NK-92 (cell line): ENCODE results near the gene PNCK.
"Not testable (repeated sequence)": the region's sequence is repeated elsewhere in the genome, so short reads cannot be mapped to it uniquely, and the experiment has no call there.

ENCODE experiments used
- DNase-seq: peaks from one replicate; lab custom pipeline; 2025; ENCODE audit not compliant: unreplicated experiment; lab: John Stamatoyannopoulos, UW

PNCK gene

GRCh38 chrX:153699210-153699783 lies 25.7 kb upstream of the PNCK start:
- not testable (repeated sequence) for DNase-seq

DNA sequence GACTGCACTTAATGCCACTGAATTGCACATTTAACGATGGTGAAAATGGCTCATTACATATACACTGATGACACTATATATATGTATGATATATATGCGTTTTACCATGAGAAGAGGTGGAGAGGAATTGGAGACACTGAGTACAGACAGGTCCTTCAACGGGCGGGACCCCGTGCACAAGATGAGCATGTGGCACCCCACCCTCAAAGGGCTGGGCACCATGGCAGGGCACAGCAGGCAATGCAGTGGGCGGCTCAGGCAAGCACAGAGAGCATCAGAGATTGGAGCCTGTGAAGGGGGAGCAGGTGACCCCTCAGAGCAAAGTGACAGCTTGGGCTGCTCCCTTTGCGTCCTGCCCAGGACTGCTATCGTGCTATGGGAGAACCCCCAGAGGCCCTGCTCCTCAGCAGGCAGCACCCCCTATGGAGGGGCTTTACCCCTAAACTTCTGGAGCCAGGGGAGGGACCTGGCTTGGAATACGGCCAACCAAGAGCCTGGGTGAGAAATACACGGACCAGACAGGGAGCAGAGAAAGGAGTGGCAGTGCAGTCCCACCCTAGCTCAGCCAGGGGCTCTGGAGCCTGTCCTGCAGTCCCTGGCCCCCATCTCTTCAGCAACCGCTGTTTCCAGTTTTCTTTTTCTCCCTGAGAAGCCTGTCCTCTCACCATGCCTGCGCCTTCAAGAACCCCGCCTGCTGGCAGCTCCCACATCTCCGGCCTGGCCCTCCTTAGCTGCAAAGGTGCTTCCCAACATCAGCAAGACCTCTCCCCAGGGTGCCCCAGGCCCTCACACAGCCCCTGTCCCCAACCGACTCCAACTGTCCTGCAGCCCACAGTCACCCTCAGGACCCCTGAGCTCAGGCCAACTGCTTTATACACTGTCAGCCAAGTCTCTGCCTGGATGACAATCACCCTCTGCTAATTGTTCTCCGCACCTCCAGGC lies 24.6 kb upstream of the PNCK start:
- no peak for DNase-seq

DNA sequence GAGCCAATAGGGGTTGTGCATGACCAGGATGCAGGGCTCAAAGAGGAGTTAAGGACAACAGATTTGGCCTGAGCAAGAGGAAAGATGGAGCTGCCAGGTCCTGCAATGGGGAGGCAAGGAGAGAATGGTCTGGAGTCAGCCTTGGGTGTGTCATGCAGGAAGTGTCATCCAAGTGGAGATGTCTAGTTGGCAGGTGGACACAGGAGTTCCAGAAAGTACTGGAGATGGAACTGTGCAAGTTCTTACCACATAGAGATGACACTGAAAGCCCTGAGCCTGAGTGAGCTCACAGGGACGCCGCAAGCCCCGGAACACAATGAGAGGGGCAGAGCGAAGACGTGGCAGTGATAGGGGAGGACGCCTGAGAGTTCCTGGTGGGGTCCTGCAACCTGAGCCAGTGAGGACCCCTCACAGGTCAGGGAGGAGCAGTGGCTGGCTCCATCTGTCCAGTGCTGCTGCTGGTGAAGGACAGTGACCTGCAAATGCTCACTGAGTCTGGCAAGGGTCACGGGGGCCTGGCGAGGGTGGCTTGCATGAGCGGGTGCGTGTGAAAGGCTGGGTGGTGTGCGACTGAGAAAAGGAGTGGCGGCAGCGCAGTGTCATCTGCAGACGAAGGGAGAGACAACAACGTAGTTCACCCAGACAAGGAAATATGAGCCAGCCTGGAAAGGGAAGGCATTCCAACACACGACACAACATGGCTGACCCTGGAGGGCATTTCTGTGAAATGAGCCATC lies 23.5 kb upstream of the PNCK start:
- DNase-seq: not testable (repeated sequence)

GRCh38 chrX:153696538-153696937 lies 22.9 kb upstream of the PNCK start:
- not testable (repeated sequence) for DNase-seq

- no peak for DNase-seq
Measured at GRCh38 chrX:153696100-153696499, 22.5 kb upstream of the PNCK start.

GRCh38 chrX:153694687-153695270 lies 21.2 kb upstream of the PNCK start:
- DNase-seq: no peak

DNA sequence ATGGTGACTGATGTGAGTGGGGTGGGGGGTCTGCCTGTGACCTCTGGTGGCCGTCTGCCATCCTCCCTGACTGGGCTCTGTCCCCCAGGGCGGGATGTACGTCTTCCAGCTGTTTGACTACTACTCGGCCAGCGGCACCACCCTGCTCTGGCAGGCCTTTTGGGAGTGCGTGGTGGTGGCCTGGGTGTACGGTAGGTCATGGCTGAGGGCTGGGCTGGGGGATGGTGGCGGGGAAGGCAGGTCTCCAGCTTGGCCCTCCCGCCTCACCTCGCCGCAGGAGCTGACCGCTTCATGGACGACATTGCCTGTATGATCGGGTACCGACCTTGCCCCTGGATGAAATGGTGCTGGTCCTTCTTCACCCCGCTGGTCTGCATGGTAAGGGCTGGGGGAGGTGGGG lies 20.6 kb upstream of the PNCK start:
- not testable (repeated sequence) for DNase-seq

DNA sequence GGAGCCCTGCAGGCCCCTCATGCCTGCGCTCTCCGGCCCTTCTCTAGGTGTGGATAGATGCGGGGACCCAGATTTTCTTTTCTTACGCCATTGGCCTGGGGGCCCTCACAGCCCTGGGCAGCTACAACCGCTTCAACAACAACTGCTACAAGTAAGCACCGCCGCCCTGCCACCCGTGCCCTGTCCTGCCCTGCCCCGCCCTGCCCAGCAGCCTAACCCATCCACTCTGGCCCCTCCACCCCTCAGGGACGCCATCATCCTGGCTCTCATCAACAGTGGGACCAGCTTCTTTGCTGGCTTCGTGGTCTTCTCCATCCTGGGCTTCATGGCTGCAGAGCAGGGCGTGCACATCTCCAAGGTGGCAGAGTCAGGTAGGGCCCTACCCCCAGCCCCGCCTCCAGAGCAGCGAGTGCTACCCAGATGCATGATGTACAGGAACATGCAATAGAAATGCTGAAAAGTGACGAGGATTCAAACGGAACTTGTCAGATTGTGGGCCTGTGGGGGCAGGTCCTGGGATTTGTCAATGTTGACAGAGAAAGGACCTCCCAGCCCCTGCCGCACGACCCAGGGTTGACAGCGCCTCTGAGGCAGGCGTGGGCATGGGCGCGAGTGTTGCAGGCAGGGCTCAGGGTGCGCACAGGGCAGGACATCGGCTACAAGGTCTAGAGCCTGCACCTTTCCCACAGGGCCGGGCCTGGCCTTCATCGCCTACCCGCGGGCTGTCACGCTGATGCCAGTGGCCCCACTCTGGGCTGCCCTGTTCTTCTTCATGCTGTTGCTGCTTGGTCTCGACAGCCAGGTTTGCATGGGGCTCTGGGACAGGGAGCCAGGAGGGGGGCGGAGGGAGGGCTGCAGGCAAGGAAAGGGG lies 19.8 kb upstream of the PNCK start:
- DNase-seq: no peak

DNA sequence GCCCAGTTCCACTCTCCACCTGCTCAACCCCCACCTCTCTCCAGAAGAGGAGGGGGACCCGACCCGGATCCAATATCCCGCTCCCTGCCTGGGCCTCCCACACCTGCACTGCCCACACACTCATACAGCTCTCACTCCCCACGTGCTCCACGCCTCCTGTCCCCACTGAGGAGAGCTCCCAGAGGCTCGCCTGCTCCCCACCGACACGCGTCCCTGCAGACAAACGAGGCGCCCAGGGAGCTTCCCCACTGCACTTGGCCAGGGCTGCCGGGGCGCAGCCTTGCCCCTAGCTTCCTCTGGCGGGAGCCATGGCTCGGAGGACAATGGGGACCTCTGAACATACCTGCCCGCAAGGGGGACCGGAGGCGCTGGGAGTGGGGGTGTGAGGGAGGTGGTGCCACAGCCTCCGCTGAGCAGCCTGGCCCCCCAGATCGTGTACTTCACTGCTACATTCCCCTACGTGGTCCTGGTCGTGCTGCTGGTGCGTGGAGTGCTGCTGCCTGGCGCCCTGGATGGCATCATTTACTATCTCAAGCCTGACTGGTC lies 19.1 kb upstream of the PNCK start:
- DNase-seq: no peak

GRCh38 chrX:153692003-153692402 lies 18.4 kb upstream of the PNCK start:
- DNase-seq: no peak

GRCh38 chrX:153691032-153691827 lies 17.6 kb upstream of the PNCK start:
- not testable (repeated sequence) for DNase-seq

- no peak for DNase-seq
Measured at GRCh38 chrX:153690466-153690865, 16.9 kb upstream of the PNCK start.

DNA sequence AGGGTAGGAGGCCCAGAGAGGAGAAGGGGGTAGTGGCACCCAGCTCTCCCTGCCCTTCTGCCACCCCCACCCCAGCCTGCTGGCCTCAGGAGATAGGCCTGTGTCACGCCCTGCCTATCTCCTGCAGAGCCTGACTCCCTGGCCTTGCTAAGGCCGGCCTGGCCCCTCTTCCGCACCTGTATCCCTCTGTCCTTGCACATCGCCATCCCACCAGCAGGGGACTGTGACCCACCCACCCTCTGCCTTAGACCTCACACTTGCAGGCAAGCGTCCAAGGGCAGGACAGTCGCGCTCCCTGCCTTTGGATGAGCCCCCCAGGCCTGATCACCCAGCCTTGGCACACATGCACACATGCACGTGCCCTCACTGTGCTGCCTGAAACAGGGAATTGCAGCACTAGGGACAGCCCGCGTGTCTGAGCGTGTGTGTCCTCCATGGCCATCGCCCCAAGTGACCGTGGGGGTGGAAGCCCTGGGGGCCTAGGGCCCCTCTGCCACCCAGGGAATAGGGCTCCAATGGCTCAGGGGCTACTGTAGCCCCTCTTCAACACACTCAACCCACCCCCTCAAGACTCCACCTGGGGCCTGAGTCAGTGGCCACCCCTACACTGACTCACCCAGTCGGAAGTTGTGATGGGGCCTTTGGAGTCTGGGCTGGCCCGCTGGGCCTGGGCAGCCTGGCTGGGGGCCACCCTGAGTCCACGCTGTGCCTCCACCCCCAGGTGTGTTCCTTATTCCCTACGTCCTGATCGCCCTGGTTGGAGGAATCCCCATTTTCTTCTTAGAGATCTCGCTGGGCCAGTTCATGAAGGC lies 16.2 kb upstream of the PNCK start:
- DNase-seq: no peak

DNA sequence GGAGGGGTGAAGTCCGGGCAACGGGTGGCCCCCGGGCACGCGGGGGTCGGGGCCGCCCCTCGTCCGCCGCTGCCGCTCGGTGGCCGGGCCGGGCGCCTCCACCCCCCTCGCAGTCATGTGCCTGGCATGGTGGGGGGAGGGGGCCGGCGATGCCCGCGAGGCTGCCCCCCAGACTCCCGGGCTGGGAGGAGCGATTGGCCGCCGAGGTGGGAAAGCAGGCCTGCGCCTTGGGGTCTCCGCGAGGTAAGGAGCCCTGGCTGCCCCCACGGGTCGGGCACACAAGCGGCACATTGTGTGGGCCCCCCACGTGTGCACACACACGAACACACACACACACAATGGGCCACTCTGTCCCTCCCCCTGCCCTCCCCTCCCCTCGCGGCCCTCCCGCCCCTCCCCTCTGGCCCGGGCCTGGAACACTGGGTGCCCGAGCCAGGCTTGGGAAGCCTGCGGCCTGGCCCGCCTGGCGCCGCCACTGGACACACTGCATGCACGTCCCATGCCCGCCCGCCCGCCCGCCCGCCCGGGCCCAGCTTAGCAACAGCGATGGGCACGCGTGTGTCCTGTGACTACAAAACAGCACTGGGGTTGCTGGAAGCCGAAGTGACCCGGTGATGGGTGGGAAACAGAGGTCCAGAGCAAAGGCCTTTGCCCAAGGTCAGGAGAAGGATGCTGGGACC lies 15.4 kb upstream of the PNCK start:
- DNase-seq: no peak

DNA sequence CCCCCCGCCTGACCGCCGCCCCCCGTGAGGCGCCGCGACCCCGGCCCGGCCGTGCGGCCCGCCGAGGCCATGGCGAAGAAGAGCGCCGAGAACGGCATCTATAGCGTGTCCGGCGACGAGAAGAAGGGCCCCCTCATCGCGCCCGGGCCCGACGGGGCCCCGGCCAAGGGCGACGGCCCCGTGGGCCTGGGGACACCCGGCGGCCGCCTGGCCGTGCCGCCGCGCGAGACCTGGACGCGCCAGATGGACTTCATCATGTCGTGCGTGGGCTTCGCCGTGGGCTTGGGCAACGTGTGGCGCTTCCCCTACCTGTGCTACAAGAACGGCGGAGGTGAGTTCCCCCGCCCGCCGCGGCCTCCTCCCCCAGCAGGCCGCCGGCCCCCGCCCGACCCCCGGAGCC lies 14.9 kb upstream of the PNCK start:
- DNase-seq: no peak

DNA sequence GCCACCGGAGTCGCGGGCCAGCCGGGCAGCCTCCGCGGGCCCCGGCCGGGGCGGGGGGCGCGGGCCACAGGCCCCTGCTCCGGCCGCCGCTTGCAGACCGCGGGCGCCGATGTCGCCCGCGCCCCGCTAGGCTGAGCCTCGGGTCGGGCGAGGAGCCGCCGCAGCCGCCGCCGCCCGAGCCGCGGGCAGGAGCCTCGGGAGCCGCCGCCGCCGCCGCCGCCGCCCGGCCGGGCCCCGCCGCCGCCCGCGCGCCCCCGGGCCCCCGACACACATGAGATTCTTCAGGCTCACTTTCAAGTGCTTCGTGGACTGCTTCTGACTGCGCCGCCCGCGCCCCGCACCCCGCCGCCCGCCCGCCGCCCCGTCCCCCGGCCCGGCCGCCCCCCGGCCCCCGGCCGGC lies 14.5 kb upstream of the PNCK start:
- no peak for DNase-seq

DNA sequence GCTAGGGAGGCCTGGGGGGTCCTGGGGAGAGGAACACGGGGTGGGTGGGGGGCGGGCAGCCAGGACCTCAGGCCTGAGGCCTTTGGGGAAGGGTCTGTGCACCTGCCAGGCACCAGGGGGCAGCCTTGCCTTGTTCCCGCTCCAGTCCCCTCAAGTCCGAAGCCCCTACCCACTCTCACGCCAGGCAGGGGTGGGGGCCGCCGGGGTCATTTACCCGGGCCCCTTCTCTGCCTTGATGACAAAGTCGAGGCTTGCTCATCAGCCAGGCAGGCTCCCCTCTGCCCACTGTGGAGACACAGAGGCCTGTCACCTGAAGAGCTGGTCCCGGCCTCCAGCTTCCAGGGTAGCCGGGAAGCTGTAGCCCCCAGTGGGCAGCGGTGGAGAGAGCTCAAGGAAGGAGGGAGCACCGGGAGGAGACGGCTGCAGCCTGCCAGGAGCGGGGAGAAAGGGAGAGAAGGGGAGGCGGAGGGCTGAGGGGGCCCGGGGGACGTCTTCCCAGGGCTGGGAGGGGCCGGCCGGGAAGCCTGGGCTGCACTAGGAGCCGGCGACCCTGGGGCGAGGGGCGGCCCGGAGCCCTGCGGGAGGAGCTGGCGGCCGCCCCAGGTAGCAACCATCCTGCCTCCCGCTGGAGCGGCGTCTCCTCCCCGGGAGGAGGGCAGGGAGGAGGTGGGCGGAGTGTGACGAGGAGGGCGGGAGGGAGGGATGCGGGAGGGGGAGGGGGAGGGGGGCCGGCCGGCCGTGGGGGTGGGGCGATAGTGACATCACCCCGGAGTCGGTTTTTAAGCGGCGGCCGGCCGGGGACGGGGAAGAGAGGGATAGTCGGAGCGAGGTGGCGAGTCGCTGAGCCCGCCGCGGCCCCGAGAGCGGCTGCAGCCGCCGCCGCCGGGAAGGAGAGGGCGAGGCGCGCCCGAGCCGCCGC lies 13.8 kb upstream of the PNCK start, which contains the start of gene SLC6A8:
SLC6A8 (plus strand) TSS at position 806 of the 919 bp plus-strand sequence. CDS start 649 bp downstream, outside the sequence.
- DNase-seq: no peak
